T-helper 1 cell treated with Interleukin-12 subunit alpha and Interleukin-12 subunit beta and Interleukin-4 antibody, amounts not matched to agents 30 ng/mL and 1 ng/mL, for 36 hours (primary cell): Measurements from ENCODE around the gene ZNF287. TPM values are rescaled to one million over a fixed set of nuclear protein-coding genes. Genes with fewer than 3 reads are reported as not detected.

ENCODE experiments used
- intact Hi-C: fragments of 100-400 bp; cut with micrococcal nuclease; formaldehyde crosslinking; loops from one replicate; pipeline ENCODE4 v1.15.1; 2024
- total RNA-seq: library from RNA; stranded (reverse); gene quantifications from 2 replicates; pipeline ENCODE4 v1.2.3, GENCODE V29; 2022

The ZNF287 gene
- total RNA-seq, 1 donor from 2014 or later: 6.9 TPM

DNA sequence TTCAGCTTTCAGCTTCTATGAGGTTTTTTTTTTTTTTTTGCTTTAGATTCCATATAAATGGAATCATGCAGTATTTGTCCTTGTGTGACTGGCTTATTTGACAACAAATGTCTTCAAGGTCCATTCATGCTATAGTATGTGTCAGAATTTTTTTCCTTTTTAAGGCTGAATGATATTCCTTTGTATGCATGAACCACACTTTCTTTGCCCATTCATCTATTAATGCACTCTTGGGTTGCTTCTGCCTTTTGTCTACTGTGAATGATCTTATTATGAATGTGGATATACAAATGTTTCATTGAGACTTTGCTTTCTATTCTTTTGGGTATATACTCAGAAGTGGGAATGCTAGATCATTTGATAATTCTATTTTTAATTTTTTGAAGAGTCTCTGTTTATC is 50.0 kb downstream of the ZNF287 start:
- intact Hi-C loops: no loop called here

- intact Hi-C loops: no loop called here
Observed at GRCh38 chr17:16517477-16517876, 51.5 kb downstream of the ZNF287 start.

GRCh38 chr17:16516594-16517051 is 52.4 kb downstream of the ZNF287 start:
- intact Hi-C loops: no loop called here

DNA sequence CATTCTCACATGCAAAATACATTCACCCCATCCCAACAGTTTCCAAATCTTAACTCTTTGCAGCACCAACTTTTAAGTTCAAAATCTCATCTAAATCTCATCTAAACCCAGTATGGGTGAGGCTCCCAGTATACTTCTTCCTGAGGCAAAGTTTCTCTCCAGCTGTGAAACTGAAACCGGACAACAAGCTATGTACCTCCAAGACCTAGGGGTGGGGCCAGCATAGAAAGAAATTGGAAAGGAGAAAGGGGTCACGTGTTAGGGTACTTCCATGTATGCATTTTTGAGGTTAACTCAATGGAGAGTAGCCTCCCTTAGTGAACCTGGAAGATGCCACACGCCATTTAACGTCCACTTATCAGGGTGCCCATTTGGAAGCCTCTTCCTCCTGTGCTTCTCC is 53.1 kb downstream of the ZNF287 start:
- intact Hi-C loops: no loop called here

GRCh38 chr17:16513873-16514272 is 55.1 kb downstream of the ZNF287 start:
- intact Hi-C loops: no loop called here

- intact Hi-C loops: no loop called here
Observed at GRCh38 chr17:16512011-16512410, 57.0 kb downstream of the ZNF287 start.

DNA sequence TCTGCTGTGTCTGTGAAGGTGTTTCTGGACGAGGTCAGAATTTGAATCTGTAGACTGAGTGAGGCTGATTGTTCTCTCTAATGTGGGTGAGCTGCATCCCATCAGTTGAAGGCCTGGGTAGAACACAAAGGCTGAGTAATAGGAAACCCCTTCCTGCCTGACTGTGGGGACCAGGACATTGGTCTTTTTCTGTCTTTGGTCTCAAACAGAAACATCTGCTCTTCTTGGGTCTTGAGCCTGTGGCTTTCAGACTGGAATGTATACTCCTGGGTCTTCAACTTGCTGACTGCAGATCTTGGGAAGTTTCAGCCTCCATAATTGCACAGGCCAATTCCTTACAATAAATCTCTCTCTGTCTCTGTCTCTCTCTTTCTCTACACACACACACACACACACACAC is 57.4 kb downstream of the ZNF287 start:
- intact Hi-C loops: no loop called here

DNA sequence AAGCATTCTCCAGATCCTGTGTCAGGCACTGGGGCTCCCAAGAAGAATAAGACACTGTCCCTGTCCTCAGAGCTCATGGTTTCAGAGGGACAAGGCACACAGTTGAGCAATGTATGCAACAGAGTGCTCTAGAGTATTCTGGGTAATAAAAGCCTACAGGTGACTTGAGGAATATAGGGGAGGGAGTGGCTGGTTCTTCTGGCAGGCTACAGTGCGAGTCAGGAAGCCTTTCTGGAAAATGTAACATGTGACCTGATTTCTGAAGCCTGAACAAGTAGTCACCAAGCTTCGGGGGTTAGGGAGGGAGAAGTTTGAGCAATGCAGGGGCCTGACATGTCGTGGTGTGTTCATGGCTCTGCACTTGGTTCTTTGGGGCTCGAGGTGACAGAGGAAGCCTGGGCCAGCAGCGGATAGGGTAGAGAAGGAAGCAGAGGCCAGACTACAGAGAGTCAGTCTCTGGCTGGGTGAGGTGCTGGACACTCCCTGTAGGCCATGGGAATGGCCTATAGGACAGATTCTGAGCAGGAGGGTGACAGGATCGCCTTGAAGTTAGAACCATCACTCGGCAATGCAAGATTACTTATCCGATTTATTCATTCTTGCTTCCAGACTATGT is 61.0 kb downstream of the ZNF287 start:
- intact Hi-C loops: no loop called here

DNA sequence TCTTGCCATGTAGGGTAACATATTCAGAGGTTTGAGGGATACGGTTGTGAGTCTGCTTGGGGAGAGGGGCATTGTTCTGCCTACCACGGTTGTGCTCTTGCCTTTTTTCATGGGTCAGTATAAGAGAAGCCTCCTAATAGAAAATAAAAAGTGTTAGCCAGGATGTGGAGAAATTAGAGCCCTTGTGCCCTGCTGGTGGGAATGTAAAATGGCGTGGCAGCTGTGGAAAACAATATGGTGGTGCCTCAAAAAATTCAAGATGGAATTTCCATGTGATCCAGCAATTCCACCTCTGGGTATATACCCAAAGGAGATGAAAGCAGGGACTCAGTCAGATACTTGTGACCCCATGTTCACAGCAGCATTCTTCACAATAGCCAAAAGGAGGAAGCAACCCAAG is 62.8 kb downstream of the ZNF287 start:
- intact Hi-C loops: no loop called here

DNA sequence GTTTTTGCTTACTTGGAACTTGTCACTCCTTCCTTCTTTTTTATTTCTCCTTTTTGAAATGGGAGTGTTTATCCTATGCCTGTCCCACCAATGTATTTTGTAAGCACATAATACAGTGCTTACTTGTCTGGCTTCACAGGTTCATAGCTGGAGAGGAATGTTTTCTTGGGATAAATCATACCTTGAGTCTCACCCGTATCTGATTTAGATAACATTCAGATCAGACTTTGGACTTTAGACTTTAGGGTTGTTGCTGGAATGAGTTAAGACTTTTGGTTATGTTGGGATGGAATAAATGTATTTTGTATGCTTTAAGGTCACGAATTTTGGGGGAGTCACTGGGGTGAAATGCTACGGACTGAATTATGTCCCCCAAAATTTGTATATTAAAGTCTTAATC is 64.0 kb downstream of the ZNF287 start:
- intact Hi-C loops: no loop called here

Other genes with a start within 250 kb of the ZNF287 start
- gene CENPV, start 215.7 kb downstream of the ZNF287 start, total RNA-seq: 13.3 and 13.5 TPM in 2 replicates
- 1,398 and 1,399 TPM in 2 replicates for gene UBB, start 188.1 kb downstream of the ZNF287 start, total RNA-seq
- gene TRPV2, start 153.6 kb downstream of the ZNF287 start, total RNA-seq: 138 and 159 TPM in 2 replicates
- 1.1 and 1.3 TPM in 2 replicates for gene LRRC75A, start 77.0 kb downstream of the ZNF287 start, total RNA-seq
- gene ZNF624, start 84.6 kb upstream of the ZNF287 start, total RNA-seq: 3.8 and 4.4 TPM in 2 replicates
- gene CCDC144A, start 121.0 kb upstream of the ZNF287 start, total RNA-seq: 3.1 and 3.5 TPM in 2 replicates